SK-N-MC (cell line): ENCODE results near the gene SRGAP1.

Source experiments
- EZH2 ChIP-seq: fragments of 200-600 bp; sonication (generic); IDR thresholded peaks from one replicate; pipeline ENCODE4 v1.6.1; 2017; ENCODE audit warnings: antibody characterized with exemption
- POLR2AphosphoS5 ChIP-seq: IDR thresholded peaks from 2 replicates; pipeline ENCODE4 v1.6.1; 2012; ENCODE audit warnings: mild to moderate bottlenecking, low read depth, low read length, borderline replicate concordance

GRCh38 chr12:63898764-63899337 lies 54.4 kb downstream of the SRGAP1 start:
- TF ChIP-seq EZH2 (no peak), POLR2AphosphoS5 (no peak)
